GM23248 (cell line): Measurements from ENCODE around the gene C17orf50. TPM values are rescaled to one million over a fixed set of nuclear protein-coding genes. Genes with fewer than 3 reads are reported as not detected.

Experiments used
- DNase-seq: peaks from one replicate; pipeline ENCODE4 v3.0.0-alpha.2; 2015
- H2AFZ ChIP-seq: fragments of 200-600 bp; sonication (generic); 2 replicates; pipeline ENCODE4 v1.6.1; 2016; ENCODE audit warnings: antibody characterized with exemption
- H3F3A ChIP-seq: fragments of 200-600 bp; sonication (generic); 2 replicates; pipeline ENCODE4 v1.6.1; 2016; ENCODE audit warnings: mild to moderate bottlenecking, antibody characterized with exemption, mixed run types; ENCODE audit not compliant: insufficient read depth
- H3K27ac ChIP-seq: fragments of 200-600 bp; sonication (generic); 2 replicates; pipeline ENCODE4 v1.5.1; 2016; ENCODE audit warnings: mild to moderate bottlenecking
- H3K27me3 ChIP-seq: fragments of 200-600 bp; sonication (generic); replicated peaks from 2 replicates; pipeline ENCODE4 v1.6.1; 2016; ENCODE audit warnings: mild to moderate bottlenecking; ENCODE audit not compliant: insufficient read depth
- H3K36me3 ChIP-seq: fragments of 200-600 bp; sonication (generic); 2 replicates; pipeline ENCODE4 v1.6.1; 2016; ENCODE audit warnings: low read depth, mild to moderate bottlenecking
- H3K4me1 ChIP-seq: fragments of 200-600 bp; sonication (generic); 2 replicates; pipeline ENCODE4 v1.6.1; 2016; ENCODE audit warnings: mild to moderate bottlenecking; ENCODE audit not compliant: insufficient read depth
- H3K4me2 ChIP-seq: fragments of 200-600 bp; sonication (generic); one replicate; pipeline ENCODE4 v1.6.1; 2016; ENCODE audit warnings: mild to moderate bottlenecking; ENCODE audit not compliant: unreplicated experiment
- H3K4me3 ChIP-seq: fragments of 200-600 bp; sonication (generic); 2 replicates; pipeline ENCODE4 v1.5.1; 2016; ENCODE audit warnings: mild to moderate bottlenecking
- H3K79me2 ChIP-seq: fragments of 200-600 bp; sonication (generic); 2 replicates; pipeline ENCODE4 v1.6.1; 2016; ENCODE audit warnings: mild to moderate bottlenecking; ENCODE audit not compliant: insufficient read depth
- H3K9ac ChIP-seq: fragments of 200-600 bp; sonication (generic); 2 replicates; pipeline ENCODE4 v1.6.1; 2016; ENCODE audit warnings: mild to moderate bottlenecking
- H3K9me2 ChIP-seq: fragments of 200-600 bp; sonication (generic); 2 replicates; pipeline ENCODE4 v1.6.1; 2016; ENCODE audit warnings: mixed run types, mild to moderate bottlenecking, moderate library complexity; ENCODE audit not compliant: insufficient read depth
- H3K9me3 ChIP-seq: fragments of 200-600 bp; sonication (generic); one replicate; pipeline ENCODE4 v1.6.1; 2017; ENCODE audit warnings: low read depth
- H4K20me1 ChIP-seq: fragments of 200-600 bp; sonication (generic); 2 replicates; pipeline ENCODE4 v1.6.0; 2016; ENCODE audit not compliant: insufficient read depth
- EZH2 ChIP-seq: fragments of 200-600 bp; sonication (generic); IDR thresholded peaks from 2 replicates; pipeline ENCODE4 v1.6.1; 2018; ENCODE audit warnings: antibody characterized with exemption, mild to moderate bottlenecking; ENCODE audit not compliant: insufficient read depth, poor library complexity, severe bottlenecking
- EZH2phosphoT487 ChIP-seq: fragments of 200-600 bp; sonication (generic); IDR thresholded peaks from 2 replicates; pipeline ENCODE4 v1.6.1; 2018; ENCODE audit warnings: antibody characterized with exemption, moderate library complexity, mild to moderate bottlenecking, low read depth; ENCODE audit not compliant: insufficient read depth
- WGBS, 2 experiments: methylation state at CpG; one replicate each; pipeline ENCODE4 v1.1.6; 2015 to 2017; ENCODE audit warnings: low lambda C conversion rate in 2 of 2, low coverage in 1 of 2; ENCODE audit errors: missing lambda C conversion rate in 2 of 2; 5-methylcytosine and 5-hydroxymethylcytosine counted together
- in situ Hi-C: fragments of 300-500 bp; cut with MboI; formaldehyde crosslinking; loops from 2 replicates; pipeline ENCODE4 v1.15.0; 2020
- polyA plus RNA-seq: library from polyadenylated mRNA; unstranded; fragments of >200 nt; fragmentation: Nextera tagmentation; extraction: Ambion mirVana; gene quantifications from 2 replicates; pipeline ENCODE4 v1.2.1, GENCODE V29; 2016
- total RNA-seq: library from RNA; depleted of rRNA; stranded (reverse); fragments of >200 nt; shearing (Covaris generic); gene quantifications from 2 replicates; pipeline ENCODE4 v1.2.3, GENCODE V29; 2014

The C17orf50 gene
- total and polyA plus RNA-seq, 2 experiments from 2014 or later = not detected

DNA sequence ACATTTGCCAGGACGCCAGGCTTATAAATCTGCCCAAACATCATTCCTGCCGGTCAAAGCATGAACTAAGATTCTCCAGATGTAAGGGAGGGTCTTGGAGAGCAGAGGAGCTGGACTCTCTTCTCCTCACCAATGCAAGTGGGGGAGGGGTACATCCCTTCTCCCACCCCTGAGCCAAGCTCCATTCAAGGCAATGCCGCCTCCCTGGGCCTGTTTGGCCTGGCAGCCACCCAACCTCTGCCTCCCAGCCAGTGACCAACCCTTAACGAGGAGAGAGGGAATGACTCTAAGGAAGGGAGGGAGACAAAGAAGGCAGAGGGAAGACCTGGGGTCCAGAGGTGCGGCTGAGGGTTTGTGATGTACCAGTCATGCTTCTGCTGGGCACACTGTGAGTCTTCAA, 13.8 kb downstream of the C17orf50 start:
- Histone ChIP-seq H3K36me3 (no peaks in the 10 kb centered on the region), H3K9me2 (no peaks in the 10 kb centered on the region), H4K20me1 (no peaks in the 10 kb centered on the region), H3K79me2 (no peaks in the 10 kb centered on the region), H2AFZ (no peak overlapping the region), H3K4me1 (peaks cover 17% of the 10 kb centered on the region), H3F3A (peaks cover 14% of the 10 kb centered on the region), H3K4me2 (no peak overlapping the region), H3K9ac (no peak overlapping the region), H3K27me3 (peaks cover 17% of the 10 kb centered on the region), H3K4me3 (no peak overlapping the region), H3K27ac (no peak overlapping the region), H3K9me3 (no peaks in the 10 kb centered on the region)
- DNase-seq = peak; percentile 41
- TF ChIP-seq EZH2 (no peak), EZH2phosphoT487 (no peak)
- in situ Hi-C loops = no loop called here
- WGBS, 2 experiments = 35 to 38% methylated on average over 5 of the region's 5 CpGs

DNA sequence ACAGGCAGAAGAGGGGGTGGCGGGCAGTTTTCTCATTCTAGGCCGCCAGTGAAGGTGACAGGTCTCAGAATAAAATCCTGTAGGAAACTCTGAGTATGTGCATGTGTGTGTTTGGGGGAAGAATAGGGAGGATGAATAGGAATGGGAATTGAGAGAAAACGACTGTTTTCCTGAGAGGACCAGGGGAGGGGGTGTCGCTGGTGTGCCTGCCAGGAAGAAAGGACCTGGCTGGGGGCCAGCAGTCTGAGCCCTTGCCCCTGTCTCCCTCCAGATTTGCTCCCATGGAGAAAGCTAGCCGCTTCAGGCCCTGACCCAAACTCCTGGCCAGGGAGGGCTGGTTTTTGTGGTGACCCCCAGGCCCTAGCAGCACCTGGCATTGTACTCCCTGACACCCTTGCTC, 14.4 kb downstream of the C17orf50 start:
- Histone ChIP-seq H3K9ac (no peak overlapping the region), H3K9me2 (no peaks in the 10 kb centered on the region), H3K4me2 (no peak overlapping the region), H4K20me1 (no peaks in the 10 kb centered on the region), H3K27ac (no peak overlapping the region), H3K4me3 (no peak overlapping the region), H3K79me2 (no peaks in the 10 kb centered on the region), H2AFZ (no peak overlapping the region), H3K4me1 (peaks cover 17% of the 10 kb centered on the region), H3K27me3 (peaks cover 19% of the 10 kb centered on the region), H3K9me3 (no peaks in the 10 kb centered on the region), H3K36me3 (no peaks in the 10 kb centered on the region), H3F3A (peaks cover 14% of the 10 kb centered on the region)
- in situ Hi-C loops = no loop called here
- 59 to 72% methylated on average over 5 of the region's 5 CpGs for WGBS, 2 experiments
- no peak for TF ChIP-seq EZH2
- no peak for DNase-seq

DNA sequence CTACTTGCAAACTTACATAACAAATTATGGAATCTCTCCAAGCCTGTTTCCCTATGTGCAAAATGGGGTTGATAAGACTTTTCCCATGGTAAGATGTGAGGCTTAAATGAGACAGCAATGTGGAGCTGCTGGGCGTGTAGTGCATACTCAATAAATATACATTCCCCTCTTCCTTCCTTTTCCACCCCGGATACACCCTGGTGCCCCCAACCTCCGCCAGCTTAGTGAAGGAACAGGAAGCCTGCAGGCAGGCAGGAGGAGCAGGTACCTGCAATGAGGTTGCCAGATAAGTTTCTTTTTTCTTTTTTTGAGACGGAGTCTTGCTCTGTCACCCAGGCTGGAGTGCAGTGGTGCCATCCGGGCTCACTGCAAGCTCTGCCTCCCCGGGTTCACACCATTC, 14.9 kb downstream of the C17orf50 start:
- Histone ChIP-seq H3K4me1 (peaks cover 17% of the 10 kb centered on the region), H3K79me2 (no peaks in the 10 kb centered on the region), H3K27me3 (peaks cover 24% of the 10 kb centered on the region), H3K4me2 (no peak overlapping the region), H3F3A (peaks cover 14% of the 10 kb centered on the region), H3K9ac (no peak overlapping the region), H3K9me2 (no peaks in the 10 kb centered on the region), H3K27ac (no peak overlapping the region), H3K9me3 (no peaks in the 10 kb centered on the region), H2AFZ (no peak overlapping the region), H3K36me3 (no peaks in the 10 kb centered on the region), H4K20me1 (no peaks in the 10 kb centered on the region), H3K4me3 (no peak overlapping the region)
- 65 to 80% methylated on average over 6 of the region's 6 CpGs for WGBS, 2 experiments
- no peak for TF ChIP-seq EZH2
- no peak for TF ChIP-seq EZH2phosphoT487
- in situ Hi-C loops = no loop called here
- no peak for DNase-seq

DNA sequence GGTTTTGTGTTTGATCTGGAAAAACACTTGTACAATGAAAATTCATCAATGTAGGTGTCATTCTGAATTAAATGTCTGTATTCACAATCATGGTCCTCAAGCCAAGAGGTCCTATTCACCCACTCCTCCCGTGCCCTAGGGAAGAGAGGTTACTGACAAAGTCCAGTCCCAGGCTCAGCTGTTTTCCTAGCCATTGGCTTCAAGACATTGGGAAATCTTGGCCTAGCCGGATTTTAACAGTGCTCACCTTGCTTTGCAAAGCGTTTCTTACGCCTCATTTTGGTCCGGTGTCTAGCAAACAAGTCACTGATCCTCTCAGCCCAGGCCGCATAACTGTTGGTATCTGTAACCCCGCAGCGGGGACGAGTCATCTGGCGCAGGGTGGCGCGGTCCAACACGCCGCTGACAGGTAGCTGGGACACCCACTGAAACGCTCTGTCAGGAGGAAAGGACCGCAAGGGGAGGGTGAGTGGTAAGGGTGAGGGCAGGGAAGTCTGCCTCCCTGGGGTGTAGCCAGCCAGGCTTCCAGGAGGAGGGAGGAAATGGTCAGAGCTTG, 18.0 kb downstream of the C17orf50 start:
- peak; percentile 21 for DNase-seq
- no peak overlapping the region for H3K4me2 ChIP-seq
- 72 to 74% methylated on average over 16 of the region's 16 CpGs for WGBS, 2 experiments
- peaks cover 21% of the 10 kb centered on the region for H3K4me1 ChIP-seq
- no peak overlapping the region for H2AFZ ChIP-seq
- no peaks in the 10 kb centered on the region for H4K20me1 ChIP-seq
- no peak overlapping the region for H3K27ac ChIP-seq
- no peaks in the 10 kb centered on the region for H3K79me2 ChIP-seq
- H3K36me3 ChIP-seq = no peaks in the 10 kb centered on the region
- in situ Hi-C loops = no loop called here
- no peaks in the 10 kb centered on the region for H3K9me3 ChIP-seq
- peaks cover 14% of the 10 kb centered on the region for H3F3A ChIP-seq
- TF ChIP-seq EZH2phosphoT487 (no peak), EZH2 (no peak)
- no peak overlapping the region for H3K4me3 ChIP-seq
- H3K27me3 ChIP-seq = peaks cover 22% of the 10 kb centered on the region
- no peak overlapping the region for H3K9ac ChIP-seq
- H3K9me2 ChIP-seq = no peaks in the 10 kb centered on the region

DNA sequence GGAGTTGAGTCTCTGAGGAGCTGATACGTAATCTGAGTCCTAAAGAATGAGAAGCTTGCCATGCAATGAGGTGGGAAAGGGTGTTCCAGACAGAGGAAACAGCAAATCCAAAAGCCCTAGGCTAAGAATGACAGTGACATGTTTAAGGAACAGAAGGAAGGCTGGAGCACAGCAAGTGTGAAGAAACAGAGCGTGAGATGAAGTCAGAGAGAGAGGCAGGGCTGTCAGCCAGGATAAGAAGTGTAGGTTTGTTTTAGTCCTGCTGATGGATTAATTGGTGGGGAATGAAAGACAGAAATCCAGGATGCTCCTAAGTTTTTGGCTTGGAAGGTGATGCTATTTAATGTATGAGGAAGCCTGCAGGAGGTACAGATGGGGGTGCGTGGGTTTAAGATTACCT, 20.3 kb downstream of the C17orf50 start:
- H4K20me1 ChIP-seq = no peaks in the 10 kb centered on the region
- H3K9ac ChIP-seq = no peak overlapping the region
- in situ Hi-C loops = no loop called here
- peaks cover 22% of the 10 kb centered on the region for H3K27me3 ChIP-seq
- peak; percentile 27 for DNase-seq
- WGBS, 2 experiments = 16 to 19% methylated on average over 3 of the region's 3 CpGs
- H2AFZ ChIP-seq = no peak overlapping the region
- H3K4me2 ChIP-seq = no peak overlapping the region
- H3K36me3 ChIP-seq = no peaks in the 10 kb centered on the region
- no peaks in the 10 kb centered on the region for H3K79me2 ChIP-seq
- no peaks in the 10 kb centered on the region for H3K9me2 ChIP-seq
- H3K9me3 ChIP-seq = no peaks in the 10 kb centered on the region
- peaks cover 25% of the 10 kb centered on the region for H3K4me1 ChIP-seq
- peaks cover 14% of the 10 kb centered on the region for H3F3A ChIP-seq
- H3K27ac ChIP-seq = no peak overlapping the region
- TF ChIP-seq EZH2 = no peak
- TF ChIP-seq EZH2phosphoT487 = no peak
- H3K4me3 ChIP-seq = no peak overlapping the region
